GM12878 (cell line): ENCODE measurements around the gene RPL27A. TPM values are rescaled to one million over a fixed set of nuclear protein-coding genes. Genes with fewer than 3 reads are reported as not detected.

Experiments used
- ATAC-seq: fragments of 200-7000 bp; cut with Tn5 transposase; 3 replicates; pipeline ENCODE4 v1.9.1; 2020; ENCODE audit warnings: mild to moderate bottlenecking, moderate library complexity
- BruUV-seq: library from RNA; stranded (reverse); fragments of 400-500 nt; replicated peaks from 2 replicates; lab custom pipeline; 2021; lab: Mats Ljungman, UMichigan
- CTCF ChIA-PET: fragments of 300-600 bp; sonication (Branson Sonifier 250); formaldehyde crosslinking; extraction: SDS; loops from one replicate; lab custom pipeline; 2021; ENCODE audit warnings: inconsistent platforms; lab: Yijun Ruan, JAX
- POLR2A ChIA-PET: fragments of 350-600 bp; formaldehyde crosslinking; extraction: SDS; loops from one replicate; lab custom pipeline; 2021; ENCODE audit warnings: inconsistent platforms; lab: Charles Lee
- RAD21 ChIA-PET: fragments of 300-600 bp; sonication (Branson Sonifier 250); formaldehyde crosslinking; loops from one replicate; lab custom pipeline; 2023; ENCODE audit warnings: antibody characterized with exemption; ENCODE audit not compliant: unreplicated experiment; lab: Charles Lee
- SMC1A ChIA-PET: fragments of 300-600 bp; sonication (Branson Sonifier 250); formaldehyde crosslinking; loops from one replicate; lab custom pipeline; 2023; ENCODE audit not compliant: unreplicated experiment, uncharacterized antibody; lab: Charles Lee
- DNase-seq: peaks from one replicate; pipeline ENCODE4 v3.0.0-alpha.2; 2011; ENCODE audit warnings: low read depth, low spot score
- FAIRE-seq: peaks from 3 replicates; lab custom pipeline; 2011; peaks lifted over from hg19 to GRCh38; lab: Jason Lieb, UNC
- H2AFZ ChIP-seq: 2 replicates; pipeline ENCODE4 v1.6.0; 2011; ENCODE audit warnings: low read depth, low read length, control low read depth; ENCODE audit not compliant: control insufficient read depth
- H3K27ac ChIP-seq: 2 replicates; pipeline ENCODE4 v1.5.1; 2011; ENCODE audit warnings: control low read depth; ENCODE audit not compliant: control insufficient read depth, insufficient read depth
- H3K27me3 ChIP-seq, 2 experiments: replicated peaks in 1 of 2; 2 replicates each; pipeline versions ENCODE4 v1.6.0 to v1.6.1; 2011; ENCODE audit warnings: low read length in 1 of 2; ENCODE audit not compliant: control insufficient read depth in 2 of 2, insufficient read depth in 2 of 2
- H3K36me3 ChIP-seq, 2 experiments: 2 replicates each; pipeline ENCODE4 v1.5.1; 2011; ENCODE audit warnings: low read length in 1 of 2; ENCODE audit not compliant: control insufficient read depth in 2 of 2, insufficient read depth in 2 of 2
- H3K4me1 ChIP-seq: 2 replicates; pipeline ENCODE4 v1.6.1; 2011; ENCODE audit warnings: mild to moderate bottlenecking, low read length, moderate library complexity, mixed read lengths; ENCODE audit not compliant: control insufficient read depth, insufficient read depth
- H3K4me2 ChIP-seq: 2 replicates; pipeline ENCODE4 v1.6.0; 2011; ENCODE audit warnings: control low read depth; ENCODE audit not compliant: control insufficient read depth, insufficient read depth
- H3K4me3 ChIP-seq: fragments of 200-600 bp; sonication (generic); 2 replicates; pipeline ENCODE4 v1.5.1; 2016
- H3K79me2 ChIP-seq: 2 replicates; pipeline ENCODE4 v1.6.0; 2011; ENCODE audit warnings: low read length; ENCODE audit not compliant: control insufficient read depth, insufficient read depth
- H3K9ac ChIP-seq: 2 replicates; pipeline ENCODE4 v1.8.0; 2011; ENCODE audit warnings: low read length, control low read depth, mixed read lengths; ENCODE audit not compliant: control insufficient read depth, insufficient read depth
- H3K9me3 ChIP-seq: replicated peaks from 3 replicates; pipeline ENCODE4 v1.5.1; 2011; ENCODE audit warnings: mild to moderate bottlenecking, low read length; ENCODE audit not compliant: control insufficient read depth, insufficient read depth
- H4K20me1 ChIP-seq: 2 replicates; pipeline ENCODE4 v1.6.0; 2011; ENCODE audit not compliant: control insufficient read depth, insufficient read depth
- ETV6 ChIP-seq, 2 experiments: fragments of 450-650 bp in 1 of 2; IDR thresholded peaks in 1 of 2; conservative IDR thresholded peaks in 1 of 2; 2 replicates each; pipeline ENCODE4 v1.6.1; 2014; ENCODE audit warnings: antibody characterized with exemption in 1 of 2, borderline replicate concordance in 1 of 2, low read depth in 1 of 2, mild to moderate bottlenecking in 1 of 2, moderate library complexity in 1 of 2
- SRF ChIP-seq, 2 experiments: IDR thresholded peaks; 2 replicates each; pipeline ENCODE4 v1.6.1; 2011; ENCODE audit warnings: low read depth in 2 of 2, low read length in 2 of 2, mild to moderate bottlenecking in 1 of 2, moderate library complexity in 1 of 2
- WGBS: methylation state at CpG from one replicate; pipeline ENCODE4 v1.1.6; 2016; ENCODE audit warnings: low lambda C conversion rate; ENCODE audit not compliant: insufficient replicate concordance, insufficient coverage; ENCODE audit errors: missing lambda C conversion rate; 5-methylcytosine and 5-hydroxymethylcytosine counted together
- in situ Hi-C: fragments of 300-500 bp; cut with MboI; formaldehyde crosslinking; loops from 9 replicates; pipeline ENCODE4 v1.14.3; 2018; ENCODE audit warnings: mixed read lengths
- intact Hi-C: fragments of 100-400 bp; cut with micrococcal nuclease; formaldehyde crosslinking; loops from one replicate; pipeline ENCODE4 v1.14.2; 2022; ENCODE audit not compliant: unreplicated experiment
- polyA plus RNA-seq, 11 experiments: library from polyadenylated mRNA; depleted of rRNA in 4 of 11; unstranded in 6 of 11; stranded (reverse) in 5 of 11; fragments of >200 nt; fragmentation: Nextera tagmentation in 4 of 11; fragmentation: Illumina TruSeq in 1 of 11; extraction: Ambion mirVana in 4 of 11; extraction: Trizol in 1 of 11; gene quantifications; 1 replicate in 1 of 11; 2 replicates in 10 of 11; pipeline versions ENCODE4 v1.2.1 to v1.2.3, GENCODE V29; 2011 to 2016; ENCODE audit warnings: inconsistent platforms in 2 of 11, missing spikeins in 2 of 11, low read depth in 1 of 11
- total RNA-seq, 4 experiments: library from RNA; depleted of rRNA in 3 of 4; stranded (reverse); fragments of >200 nt in 3 of 4; fragmentation: Illumina TruSeq in 1 of 4; extraction: Trizol in 1 of 4; gene quantifications; 2 replicates each; pipeline versions ENCODE4 v1.2.1 to v1.2.3, GENCODE V29; 2013 to 2021
- TF ChIP-seq, protein P1 (sequence below): IDR thresholded peaks from 2 replicates; pipeline ENCODE4 v1.6.1; 2012; ENCODE audit warnings: low read depth, low read length, improper control_type of control experiment
- TF ChIP-seq, protein P2 (sequence below): IDR thresholded peaks from 2 replicates; pipeline ENCODE4 v1.6.1; 2011; ENCODE audit warnings: borderline replicate concordance, low read depth, mild to moderate bottlenecking, moderate library complexity, low read length; ENCODE audit not compliant: insufficient read depth, poor library complexity, severe bottlenecking

Gene RPL27A
- total and polyA plus RNA-seq, 10 of the 15 experiments (the other 5 are each of a cell fraction or from before 2014, with no cell fraction given) = 978 to 4,776 (median 1,959) TPM

DNA sequence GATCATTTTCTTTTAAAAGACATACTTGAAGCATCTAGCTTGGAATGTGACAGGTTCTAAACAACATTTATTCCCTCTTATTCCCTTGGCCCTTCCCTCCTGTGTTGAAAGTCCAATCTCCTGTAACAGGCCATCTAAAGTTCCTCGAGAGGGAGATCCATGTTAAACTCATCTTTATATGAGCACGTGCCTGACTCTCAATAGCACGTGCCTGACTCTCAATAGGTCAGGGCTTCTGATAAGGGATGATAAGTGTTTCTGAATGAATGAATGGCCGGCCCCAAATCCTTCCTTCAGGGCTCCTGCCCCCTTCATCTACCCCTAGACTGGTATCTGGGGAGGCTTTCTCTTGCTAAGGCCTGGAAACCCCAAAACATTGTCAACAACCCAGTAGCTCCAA, 27.2 kb downstream of the RPL27A start (continued):
- TF ChIP-seq, protein P1, sequence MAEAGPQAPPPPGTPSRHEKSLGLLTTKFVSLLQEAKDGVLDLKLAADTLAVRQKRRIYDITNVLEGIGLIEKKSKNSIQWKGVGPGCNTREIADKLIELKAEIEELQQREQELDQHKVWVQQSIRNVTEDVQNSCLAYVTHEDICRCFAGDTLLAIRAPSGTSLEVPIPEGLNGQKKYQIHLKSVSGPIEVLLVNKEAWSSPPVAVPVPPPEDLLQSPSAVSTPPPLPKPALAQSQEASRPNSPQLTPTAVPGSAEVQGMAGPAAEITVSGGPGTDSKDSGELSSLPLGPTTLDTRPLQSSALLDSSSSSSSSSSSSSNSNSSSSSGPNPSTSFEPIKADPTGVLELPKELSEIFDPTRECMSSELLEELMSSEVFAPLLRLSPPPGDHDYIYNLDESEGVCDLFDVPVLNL = no peak
- TF ChIP-seq ETV6 (conservative IDR thresholded peaks at IDR 0.05 in 1 of 2, IDR thresholded peaks at IDR 0.05 in 1 of 2; ENCODE audit: borderline replicate concordance in 1 of 2, low read depth in 1 of 2) (no peak), SRF (IDR thresholded peaks at IDR 0.05; ENCODE audit: low read depth in 2 of 2, low read length in 2 of 2) (no peak)

DNA sequence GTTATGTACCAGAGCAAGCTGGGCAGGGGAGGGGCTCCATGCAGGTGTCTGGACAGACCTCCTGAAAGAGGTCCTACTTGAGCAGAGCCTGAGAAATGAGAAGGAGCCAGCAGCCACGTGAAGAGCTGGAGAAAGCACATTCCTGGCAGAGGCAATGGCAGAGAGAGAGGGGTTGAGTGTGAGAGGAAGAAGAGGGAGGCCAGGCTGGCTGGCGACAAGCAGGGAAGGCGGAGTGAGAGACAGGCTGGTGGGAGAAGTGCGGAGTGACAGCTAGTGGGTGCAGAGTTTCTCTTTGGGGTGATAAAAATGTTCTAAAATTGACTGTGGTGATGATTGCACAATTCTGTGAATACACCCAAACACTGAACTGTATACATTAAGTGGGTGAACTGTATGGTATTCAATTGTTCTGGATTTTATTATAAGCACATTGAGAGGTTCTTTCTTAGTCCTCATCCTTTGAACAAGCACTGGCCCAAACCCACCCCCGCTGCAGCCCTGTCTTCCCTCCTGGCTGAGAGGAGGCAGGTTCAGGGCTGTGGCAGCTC, 29.4 kb downstream of the RPL27A start:
- TF ChIP-seq, protein P2, sequence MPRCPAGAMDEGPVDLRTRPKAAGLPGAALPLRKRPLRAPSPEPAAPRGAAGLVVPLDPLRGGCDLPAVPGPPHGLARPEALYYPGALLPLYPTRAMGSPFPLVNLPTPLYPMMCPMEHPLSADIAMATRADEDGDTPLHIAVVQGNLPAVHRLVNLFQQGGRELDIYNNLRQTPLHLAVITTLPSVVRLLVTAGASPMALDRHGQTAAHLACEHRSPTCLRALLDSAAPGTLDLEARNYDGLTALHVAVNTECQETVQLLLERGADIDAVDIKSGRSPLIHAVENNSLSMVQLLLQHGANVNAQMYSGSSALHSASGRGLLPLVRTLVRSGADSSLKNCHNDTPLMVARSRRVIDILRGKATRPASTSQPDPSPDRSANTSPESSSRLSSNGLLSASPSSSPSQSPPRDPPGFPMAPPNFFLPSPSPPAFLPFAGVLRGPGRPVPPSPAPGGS = no peak
- no TSS peak for BruUV-seq
- Histone ChIP-seq H3K36me3 (no peaks in the 10 kb centered on the region), H3K79me2 (no peaks in the 10 kb centered on the region), H3K4me1 (no peaks in the 10 kb centered on the region), H3K9me3 (no peaks in the 10 kb centered on the region), H2AFZ (no peak overlapping the region), H3K27me3 (no peaks in the 10 kb centered on the region), H3K9ac (no peak overlapping the region), H3K4me3 (no peak overlapping the region), H3K4me2 (no peak overlapping the region), H4K20me1 (no peaks in the 10 kb centered on the region), H3K27ac (no peak overlapping the region)
- ATAC-seq (no peak), FAIRE-seq (no peak), DNase-seq (no peak)
- RAD21 ChIA-PET = no interaction called here
- POLR2A ChIA-PET = no interaction called here
- 77% methylated on average over 5 of the region's 5 CpGs for WGBS
- SMC1A ChIA-PET = no interaction called here
- in situ Hi-C loops = no loop called here
- CTCF ChIA-PET = no interaction called here
- intact Hi-C loops = no loop called here
